ENCODE results near the gene GET3.

Gene GET3

DNA sequence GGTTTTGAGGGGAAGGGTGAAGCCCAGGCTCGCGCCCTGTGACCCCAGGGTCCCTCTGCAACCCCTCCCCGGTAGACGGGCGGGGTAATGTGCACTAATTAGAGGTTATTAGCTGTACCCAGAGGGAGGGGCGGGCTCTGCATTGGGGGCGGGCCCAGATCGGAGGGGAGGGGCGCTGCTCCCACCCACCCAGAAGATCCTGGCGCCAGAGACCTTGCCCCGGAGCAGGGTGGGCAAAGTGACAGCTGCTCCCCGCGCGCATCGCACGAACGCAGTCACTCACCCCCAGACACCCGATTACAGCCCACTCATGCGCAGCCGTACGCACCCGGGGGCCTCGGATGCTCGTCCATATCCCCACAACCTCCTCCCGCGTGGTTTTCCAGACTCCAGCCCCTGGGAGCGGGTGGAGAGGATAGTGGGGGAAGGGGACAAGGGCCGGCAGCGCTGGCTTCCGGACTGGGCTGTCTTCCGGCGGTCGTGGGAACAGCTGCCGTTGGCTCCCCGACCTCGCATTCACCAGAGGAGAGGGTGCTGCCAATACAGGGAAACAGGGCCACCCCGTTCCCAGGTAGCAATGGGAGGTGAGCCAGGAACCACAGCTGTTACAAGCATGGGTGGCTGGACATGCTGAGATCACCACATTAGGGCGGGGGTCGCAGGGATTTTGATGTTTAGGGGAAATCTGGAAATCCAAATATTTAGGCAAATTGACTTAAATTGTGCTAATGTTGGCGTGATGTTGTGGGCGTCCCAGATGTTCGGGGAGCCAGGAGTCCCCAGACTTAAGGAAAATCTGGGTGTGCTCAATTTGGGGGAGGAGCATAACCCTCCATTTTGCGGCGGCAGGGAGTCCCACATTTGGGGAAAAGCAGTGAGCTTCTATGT is 41.0 kb downstream of the GET3 start:
- DNase-seq (ENCODE audit: low read depth in 1 of 2, low spot score in 1 of 2): no peak

DNA sequence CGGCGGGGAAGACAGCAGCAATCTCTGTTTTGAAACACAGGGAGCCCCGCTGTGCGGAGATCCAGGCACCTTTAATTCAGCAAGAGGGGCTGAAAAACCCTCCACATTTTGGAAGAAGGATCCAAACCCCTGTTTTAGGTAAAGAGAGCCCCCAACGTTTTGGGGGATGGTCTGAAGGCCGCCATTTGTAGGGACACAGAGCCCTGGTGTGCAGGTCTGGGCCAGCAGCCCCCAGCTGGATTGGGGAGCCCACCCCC is 41.5 kb downstream of the GET3 start:
- DNase-seq (ENCODE audit: low read depth in 1 of 2, low spot score in 1 of 2): no peak

DNA sequence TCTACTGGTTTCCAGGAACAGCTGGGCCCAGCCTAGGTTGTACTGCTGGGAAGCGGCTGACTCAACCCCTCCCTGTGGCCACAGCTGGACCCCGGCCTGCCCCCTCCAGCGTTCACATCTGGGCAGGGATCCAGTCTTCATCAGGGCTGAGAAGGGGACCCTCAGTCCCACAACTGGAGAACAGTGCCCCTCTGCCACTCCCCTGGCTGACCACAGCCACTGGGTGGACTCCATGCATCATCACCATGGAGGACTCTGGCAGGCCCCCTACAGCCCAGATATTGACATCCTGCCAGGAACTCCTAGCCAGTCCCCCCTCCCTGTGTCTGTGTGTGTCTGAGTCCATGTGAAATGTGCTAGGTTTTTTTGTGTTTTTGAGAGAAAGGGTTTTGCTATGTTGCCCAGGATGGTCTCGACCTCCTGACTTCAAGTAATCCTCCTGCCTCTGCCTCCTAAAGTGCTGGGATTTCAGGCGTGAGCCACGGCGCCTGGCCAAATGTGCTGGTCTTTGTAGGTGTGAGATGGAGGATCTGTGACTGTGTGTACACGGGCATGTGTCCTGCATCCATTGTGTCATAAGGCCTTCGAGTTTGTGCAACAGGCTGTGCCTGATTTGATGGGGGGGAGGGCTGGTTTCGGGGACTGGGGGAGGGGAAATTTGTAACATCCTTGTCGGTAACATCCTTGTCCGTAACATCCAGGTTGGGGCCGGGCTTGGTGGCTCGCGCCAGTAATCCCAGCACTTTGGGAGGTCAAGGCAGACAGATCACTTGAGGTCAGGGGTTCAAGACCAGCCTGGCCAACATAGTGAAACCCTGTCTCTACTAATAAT is 42.1 kb downstream of the GET3 start:
- no peak for DNase-seq (ENCODE audit: low read depth in 1 of 2, low spot score in 1 of 2)

DNA sequence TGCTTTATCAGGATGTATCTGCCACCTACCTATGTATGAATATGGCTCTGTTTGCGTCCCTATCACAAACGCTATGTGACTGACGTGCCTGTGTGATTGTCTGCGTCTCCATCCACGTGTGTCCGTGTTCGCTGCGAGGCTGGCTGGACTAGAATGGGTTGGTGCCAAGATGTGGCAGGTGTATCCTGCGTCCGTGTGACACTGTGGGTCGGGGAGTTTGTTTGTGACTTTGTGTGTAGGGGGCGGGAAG is 44.8 kb downstream of the GET3 start:
- DNase-seq (ENCODE audit: low read depth in 1 of 2, low spot score in 1 of 2): no peak

DNA sequence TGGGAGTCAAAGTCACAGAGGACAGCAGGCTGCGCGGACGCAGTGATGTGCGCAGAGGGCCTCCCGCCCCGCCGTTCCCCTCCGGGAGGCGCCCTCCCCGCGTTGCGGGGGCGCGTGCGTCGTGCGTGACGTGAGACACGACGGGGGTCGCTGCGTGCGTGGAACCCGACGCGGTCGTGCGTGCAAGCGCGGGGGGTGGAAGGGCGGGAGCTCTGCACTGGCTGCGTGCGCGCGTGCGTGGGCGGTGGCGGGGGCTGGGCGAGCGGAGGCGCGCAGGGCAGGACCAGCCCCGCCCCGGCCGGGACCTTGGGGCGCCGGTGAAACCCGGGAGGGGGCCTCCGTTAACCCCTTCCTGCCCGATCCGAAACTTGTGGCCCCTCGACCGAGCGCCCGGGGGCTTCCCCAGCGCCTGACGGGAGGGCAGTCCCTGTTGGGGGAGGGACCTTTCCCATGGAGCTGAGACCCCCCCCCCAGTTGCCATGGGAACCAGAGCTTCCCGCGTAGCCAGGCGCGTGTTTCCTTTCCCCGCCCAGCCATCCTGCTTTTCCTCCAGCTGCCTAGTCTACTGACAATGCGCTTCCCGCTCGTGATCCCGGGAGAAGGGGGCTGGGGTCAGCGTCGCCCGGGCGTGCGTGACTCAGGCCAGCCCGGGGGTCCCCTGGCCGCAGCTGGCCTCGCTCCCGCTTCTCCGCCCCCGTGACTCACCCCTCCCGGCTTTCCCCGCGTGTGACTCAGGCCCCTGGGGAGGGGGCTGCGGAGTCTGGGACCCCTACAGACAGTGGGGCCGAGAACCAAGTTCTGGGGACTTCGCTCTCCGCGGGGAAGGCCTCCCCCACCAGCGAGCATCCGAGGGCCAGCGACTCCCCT is 45.4 kb downstream of the GET3 start:
- peak; percentile 76 to 78 for DNase-seq (ENCODE audit: low read depth in 1 of 2, low spot score in 1 of 2)

DNA sequence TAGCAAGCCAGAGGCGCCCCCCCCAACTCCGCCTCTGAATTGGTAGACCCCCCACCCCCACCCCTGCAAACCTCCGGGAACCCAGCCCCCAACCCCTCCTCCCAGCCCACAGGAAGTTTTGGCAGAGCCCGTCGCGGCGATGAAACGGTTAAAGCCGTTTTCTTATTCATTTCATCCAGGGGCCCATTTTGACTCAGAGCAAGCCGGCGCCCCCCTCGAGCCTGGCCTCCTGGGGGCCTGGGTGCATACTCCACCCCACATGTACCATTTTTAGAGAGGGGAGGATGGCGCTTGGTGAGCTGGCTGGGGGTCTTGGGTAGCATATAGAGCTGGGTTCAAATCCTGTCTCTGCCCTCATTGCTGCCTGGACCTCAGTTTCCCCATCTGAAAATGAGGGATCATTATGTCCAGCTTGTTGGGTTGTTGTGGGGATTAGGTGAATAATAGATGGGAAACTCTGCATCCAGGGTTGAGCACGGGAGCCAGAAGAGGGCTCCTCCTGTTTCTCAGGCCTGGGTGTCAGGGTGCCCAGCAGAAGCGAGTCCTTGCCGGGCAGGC is 46.1 kb downstream of the GET3 start:
- DNase-seq (ENCODE audit: low read depth in 1 of 2, low spot score in 1 of 2): no peak

DNA sequence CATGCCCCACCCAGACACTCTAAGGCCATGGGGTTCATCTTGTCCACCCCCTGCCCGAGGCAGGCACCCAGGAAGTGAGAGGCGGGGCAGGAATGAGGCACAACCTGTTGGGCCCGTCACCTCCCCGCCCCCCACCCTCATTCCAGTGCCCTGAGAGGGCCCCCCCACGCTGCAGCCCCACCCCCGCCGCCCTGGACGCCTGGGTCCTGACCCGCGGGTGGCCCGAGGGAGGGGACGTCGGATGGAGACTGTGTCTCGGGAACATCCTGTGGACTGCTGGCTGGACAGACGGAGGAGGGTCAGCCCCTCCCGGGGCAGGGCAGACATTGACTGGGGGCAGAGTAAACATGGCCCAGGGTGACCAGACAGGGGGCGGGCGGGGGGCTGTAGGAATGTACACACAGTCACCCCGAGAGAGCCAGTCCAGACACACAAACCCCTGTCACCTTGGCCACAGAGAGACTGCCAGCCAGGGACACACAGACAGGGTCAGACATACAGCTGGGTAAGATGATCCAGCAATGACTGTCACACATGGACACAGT is 46.6 kb downstream of the GET3 start:
- no peak for DNase-seq (ENCODE audit: low read depth in 1 of 2, low spot score in 1 of 2)

DNA sequence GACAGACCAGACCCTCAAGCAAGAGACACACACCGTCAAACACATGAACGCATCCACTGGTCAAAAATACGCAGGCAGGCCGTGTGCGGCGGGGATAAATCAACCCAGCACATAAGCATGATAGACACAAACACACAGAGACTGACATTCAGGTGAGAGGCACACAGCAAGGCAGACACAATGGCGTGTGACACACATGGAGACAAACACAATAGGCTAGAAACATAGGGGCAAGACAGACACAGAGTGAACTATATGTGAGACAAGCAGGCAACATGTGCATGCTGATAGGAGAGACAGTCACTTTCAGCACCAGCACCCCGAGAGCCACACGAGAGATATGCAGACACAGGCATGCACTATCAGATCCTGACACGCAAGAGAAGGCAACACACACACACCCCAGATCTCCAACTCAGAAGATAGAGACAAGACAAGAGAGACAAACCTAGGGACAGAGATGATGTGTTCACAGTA is 47.1 kb downstream of the GET3 start:
- DNase-seq (ENCODE audit: low read depth in 1 of 2, low spot score in 1 of 2): no peak

DNA sequence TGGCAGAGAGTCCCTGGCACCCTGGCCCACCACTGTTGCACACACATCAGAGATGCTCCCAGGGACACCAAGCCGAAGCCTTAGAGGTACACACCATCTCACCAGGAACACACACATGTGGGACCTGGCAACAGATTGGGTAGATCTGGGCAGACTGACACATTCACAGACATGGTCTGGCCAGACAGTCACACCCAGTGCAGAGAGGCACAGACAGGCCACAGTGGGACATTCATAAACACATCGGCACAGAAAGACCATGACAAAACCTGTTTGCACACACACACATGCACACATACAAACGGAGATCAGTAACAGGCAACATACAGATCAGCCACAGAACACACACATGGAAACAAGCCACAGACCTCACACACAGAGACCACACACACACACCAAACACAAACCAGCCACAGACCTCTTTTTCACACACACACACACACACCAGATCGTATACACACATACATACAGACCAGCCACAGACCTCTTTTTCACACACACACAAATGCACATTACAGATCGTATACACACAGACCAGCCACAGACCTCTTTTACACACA is 47.7 kb downstream of the GET3 start:
- DNase-seq (ENCODE audit: low read depth in 1 of 2, low spot score in 1 of 2): no peak

DNA sequence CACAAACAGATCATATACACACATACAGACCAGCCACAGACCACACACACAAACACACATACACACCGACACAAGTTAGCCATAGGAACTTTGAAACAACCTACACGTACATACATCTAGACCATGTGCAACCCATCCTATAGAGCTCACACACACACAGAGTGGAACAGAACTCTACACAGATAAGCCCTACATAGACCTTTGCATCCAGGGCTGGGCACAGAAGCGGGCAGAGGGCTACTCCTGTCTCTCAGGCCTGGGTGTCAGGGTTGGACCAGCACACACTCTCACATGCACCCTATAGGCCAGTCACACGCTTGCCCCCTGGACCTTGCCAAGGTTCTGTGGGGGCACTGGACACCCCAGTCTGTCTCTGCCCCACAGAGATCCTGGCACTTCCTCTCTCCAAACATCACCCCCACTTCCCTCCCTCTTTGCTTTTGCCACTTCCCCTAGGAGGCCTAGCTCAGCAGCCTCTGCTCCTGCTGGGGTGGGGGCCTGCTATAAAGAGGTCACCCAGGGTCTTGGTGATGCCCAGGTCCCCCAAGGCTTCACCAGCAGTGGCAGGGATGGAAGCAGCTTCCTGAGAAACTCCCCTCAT is 48.2 kb downstream of the GET3 start:
- DNase-seq (ENCODE audit: low read depth in 1 of 2, low spot score in 1 of 2): no peak

DNA sequence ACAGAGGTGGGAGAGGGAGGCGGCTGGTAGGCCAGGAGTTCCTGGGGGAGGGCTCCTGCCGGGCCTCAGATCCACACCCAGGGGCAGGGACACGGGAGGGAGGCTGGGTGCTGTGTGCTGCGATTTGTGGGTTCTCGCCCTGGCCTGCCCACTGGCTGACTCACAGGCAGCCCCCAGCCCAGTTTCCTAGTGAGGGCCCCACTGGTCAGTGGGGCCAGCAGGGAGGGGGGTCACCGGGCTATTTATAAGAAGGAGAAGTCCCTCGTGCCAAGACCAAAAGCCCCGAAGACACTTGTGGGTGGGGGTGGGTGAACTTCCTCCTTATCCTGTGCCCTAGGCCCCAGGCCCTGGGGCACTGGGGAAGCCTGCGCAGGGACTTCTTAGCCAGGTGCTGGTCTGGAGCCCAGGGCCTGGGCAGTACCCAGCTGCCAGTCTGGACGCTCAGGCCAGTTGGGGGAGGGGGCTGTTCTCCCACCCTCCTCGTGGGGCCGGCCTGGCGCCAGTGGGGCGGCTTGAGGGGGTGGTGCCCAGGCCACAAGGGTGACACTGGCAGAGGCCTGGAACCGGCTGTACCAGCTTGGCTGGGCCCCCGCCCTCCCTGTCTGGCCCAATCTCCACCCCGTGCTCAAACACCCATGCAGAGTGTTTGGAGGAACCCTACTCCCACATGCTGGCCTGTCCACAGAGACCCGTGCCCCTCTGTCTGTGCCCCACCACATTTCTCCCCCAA is 49.0 kb downstream of the GET3 start:
- DNase-seq (ENCODE audit: low read depth in 1 of 2, low spot score in 1 of 2): no peak

DNA sequence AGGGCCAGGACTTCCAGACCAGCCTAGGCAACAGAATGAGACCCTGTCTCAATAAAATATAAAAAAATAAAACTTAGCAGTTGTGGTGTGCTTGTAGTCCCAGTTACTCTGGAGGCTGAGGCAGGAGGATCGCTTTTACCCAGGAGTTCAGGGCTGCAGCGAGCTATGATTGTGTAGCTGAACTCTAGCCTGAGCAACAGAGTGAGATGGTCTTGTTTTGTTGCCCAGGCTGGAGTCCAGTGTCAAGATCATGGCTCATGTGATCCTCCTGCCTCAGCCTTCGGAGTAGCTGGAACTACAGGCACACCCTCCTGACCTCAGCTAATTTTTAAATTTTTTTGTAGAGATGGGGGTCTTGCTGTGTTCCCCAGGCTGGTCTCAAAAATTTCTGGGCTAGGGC is 49.7 kb downstream of the GET3 start:
- no peak for DNase-seq (ENCODE audit: low read depth in 1 of 2, low spot score in 1 of 2)

DNA sequence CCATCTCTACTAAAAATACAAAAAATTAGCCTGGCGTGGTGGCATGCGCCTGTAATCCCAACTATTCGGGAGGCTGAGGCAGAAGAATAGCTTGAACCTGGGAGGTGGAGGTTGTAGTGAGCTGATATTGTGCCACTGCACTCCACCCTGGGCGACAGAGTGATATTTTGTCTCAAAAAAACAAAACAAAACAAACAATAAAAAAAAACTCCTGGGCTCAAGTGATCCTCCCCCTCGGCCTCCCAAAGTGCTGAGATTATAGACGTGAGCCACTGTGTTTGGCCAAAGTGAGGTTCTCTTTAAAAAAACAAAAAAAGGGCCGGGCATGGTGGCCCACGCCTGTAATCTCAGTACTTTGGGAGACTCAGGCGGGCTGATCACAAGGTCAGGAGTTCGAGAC is 50.2 kb downstream of the GET3 start:
- no peak for DNase-seq (ENCODE audit: low read depth in 1 of 2, low spot score in 1 of 2)

DNA sequence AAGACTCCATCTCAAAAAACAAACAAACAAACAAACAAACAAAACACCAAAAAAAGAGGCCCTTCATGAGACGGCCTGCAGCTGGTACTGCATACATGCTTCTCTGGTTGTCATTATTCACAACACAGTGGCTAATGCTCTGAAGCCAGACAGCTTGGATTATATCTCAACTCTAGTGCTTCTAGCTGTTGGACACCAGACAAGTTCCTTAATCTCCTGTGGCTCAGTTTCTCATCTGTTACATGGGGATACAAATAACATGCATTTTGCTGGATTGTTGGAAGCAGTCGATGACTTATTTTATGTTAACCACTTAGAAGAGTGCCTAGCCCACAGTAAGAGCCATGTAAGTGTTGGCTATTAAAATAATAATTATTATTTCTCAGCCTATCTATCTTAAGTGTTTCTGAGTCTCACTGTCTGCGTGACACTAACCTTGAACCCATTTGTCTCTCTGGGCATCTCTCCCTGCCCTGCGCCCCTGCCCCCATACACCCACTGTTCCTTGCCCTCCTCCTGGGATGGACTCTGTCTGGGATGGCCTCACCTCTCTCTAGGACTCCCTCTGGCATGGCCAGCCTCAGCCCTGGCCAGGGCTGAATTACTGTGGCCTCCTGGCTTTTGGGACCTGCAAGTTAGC is 50.9 kb downstream of the GET3 start:
- no peak for DNase-seq (ENCODE audit: low read depth in 1 of 2, low spot score in 1 of 2)

DNA sequence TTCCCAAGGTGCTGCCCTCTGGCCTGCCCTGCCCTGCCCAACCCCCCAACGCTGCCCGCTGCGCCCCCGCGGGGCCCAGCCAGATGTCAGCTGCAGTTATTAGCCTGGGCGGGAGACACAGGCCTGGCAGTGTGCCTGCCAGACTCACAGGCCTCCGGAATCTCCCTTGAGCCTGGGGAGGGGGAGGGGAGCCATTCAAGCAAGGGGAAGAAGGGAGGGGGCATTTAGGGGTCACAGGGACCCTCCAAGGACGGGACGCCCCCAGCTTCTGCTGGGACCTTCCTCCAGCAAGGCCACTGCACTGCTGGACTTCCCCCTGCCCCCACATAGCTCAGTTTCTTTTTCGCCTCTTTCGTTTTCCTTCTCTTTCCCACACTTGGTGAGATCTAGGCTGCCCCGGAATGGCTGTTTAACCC is 51.4 kb downstream of the GET3 start:
- DNase-seq (ENCODE audit: low read depth in 1 of 2, low spot score in 1 of 2): no peak

DNA sequence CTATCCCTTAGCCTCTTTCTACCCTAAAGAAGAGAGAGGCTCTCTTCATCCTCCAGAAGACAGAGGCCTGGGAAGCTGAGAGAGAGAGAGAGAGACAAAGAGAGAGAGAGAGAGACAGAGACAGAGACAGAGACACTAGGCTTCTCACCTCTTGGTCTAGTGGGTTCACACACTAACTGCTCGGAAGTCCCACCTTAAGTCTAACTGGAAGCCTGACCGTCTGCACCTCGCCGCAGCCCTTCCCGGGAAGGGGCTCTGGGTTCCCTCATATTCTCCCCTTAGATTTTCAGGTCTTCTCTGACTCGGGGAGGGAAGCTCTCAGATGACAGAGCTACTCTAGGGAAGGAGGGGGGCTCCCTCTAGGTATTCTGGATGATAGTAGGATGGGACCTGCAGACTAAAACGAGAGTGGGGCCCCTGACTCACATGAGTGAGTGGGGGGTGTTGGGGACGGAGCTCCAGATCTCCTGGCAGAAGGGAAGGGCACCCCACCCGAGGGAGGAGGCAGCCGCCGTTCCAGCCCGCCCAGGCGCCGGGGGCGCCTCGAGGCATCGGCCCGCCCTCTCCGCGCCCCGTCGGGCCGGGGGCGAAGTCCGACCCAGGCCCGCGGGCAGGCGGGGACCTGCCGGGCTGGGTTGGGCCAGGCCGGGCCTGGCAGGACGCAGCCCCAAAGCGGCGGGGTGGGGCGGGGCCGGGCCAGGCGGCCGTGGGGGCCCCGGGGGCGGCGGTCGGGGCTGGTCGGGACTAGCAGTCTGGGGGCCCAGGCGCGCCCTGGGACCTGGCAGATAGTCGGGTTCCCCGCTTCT is 52.0 kb downstream of the GET3 start:
- DNase-seq (ENCODE audit: low read depth in 1 of 2, low spot score in 1 of 2): no peak

DNA sequence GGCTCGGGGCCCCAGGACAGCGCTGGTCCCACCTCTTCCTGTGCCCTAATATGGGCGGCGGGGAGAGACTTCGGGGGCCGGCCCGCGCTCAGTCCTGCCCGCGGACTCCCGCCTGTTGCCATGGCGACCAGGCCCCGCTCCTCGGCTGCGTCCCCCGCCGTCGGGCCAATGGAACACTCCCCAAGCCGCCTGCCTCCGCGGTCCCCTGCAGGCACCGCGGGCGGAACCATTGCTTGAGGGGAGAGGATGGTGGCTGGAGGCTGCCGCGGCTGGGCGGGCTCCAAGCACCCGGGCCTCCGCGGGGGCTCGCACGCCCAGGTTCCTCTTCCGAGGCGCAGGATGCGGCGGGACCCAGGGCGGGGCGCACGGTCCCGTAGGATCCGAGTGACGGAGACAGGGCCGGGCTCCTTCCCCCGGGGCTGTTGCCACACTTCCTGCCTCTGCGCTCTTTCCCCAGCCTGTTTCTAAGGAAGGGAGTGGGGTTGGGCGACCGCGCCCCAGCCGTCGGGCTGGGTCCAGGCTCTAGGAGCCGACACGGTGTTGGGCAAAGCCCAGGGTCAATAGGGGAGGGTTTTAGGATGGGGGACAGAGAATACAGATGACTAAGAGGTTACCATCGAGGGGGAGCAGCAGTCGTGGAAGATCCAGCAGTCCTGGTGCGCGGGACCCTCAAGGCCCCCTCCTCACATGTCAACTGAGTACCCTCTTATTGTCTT is 52.8 kb downstream of the GET3 start:
- peak; percentile 77 to 84 for DNase-seq (ENCODE audit: low read depth in 1 of 2, low spot score in 1 of 2)

Data from activated CD4-positive, alpha-beta T cell treated with anti-CD3 and anti-CD28 coated beads, Interleukin-2, amount 50 U/mL, for 24 hours (primary cell).